Body of pancreas (tissue), 4 donors: ENCODE measurements around the gene SMO. TPM values are rescaled to one million over a fixed set of nuclear protein-coding genes. Genes with fewer than 3 reads are reported as not detected.
A peak's percentile ranks its signal among the peaks of the same experiment; 100 is the strongest.

Experiments
- ATAC-seq: fragments of 150-250 bp; one replicate; pipeline ENCODE4 v1.9.1; 2016
- DNase-seq, 4 donors: peaks; one replicate each; pipeline ENCODE4 v3.0.0-alpha.2; 2019
- H3K27ac ChIP-seq, 4 donors: fragments of 200-600 bp; sonication (generic); 1 replicate in 3 of 4; 2 replicates in 1 of 4; pipeline versions ENCODE4 v1.5.1 to v1.6.1; 2016 to 2019; ENCODE audit warnings: mild to moderate bottlenecking in 1 of 4, mixed read lengths in 1 of 4, moderate library complexity in 1 of 4
- H3K27me3 ChIP-seq, 2 donors: fragments of 200-600 bp; sonication (generic); one replicate each; pipeline ENCODE4 v1.6.0; 2016; ENCODE audit warnings: mild to moderate bottlenecking in 1 of 2
- H3K36me3 ChIP-seq, 2 donors: fragments of 200-600 bp; sonication (generic); replicated peaks in 1 of 2; 2 replicates each; pipeline ENCODE4 v1.5.1; 2016; ENCODE audit warnings: low read depth in 2 of 2; ENCODE audit not compliant: insufficient read depth in 1 of 2
- H3K4me1 ChIP-seq: fragments of 200-600 bp; sonication (generic); one replicate; pipeline ENCODE4 v1.6.0; 2016
- H3K4me3 ChIP-seq, 2 donors: fragments of 200-600 bp; sonication (generic); 1 replicate in 1 of 2; 2 replicates in 1 of 2; pipeline ENCODE4 v1.5.1; 2016 to 2019
- H3K9me3 ChIP-seq, 3 donors: fragments of 200-600 bp; sonication (generic); 1 replicate in 2 of 3; 2 replicates in 1 of 3; pipeline ENCODE4 v1.5.1; 2016
- CTCF ChIP-seq, 7 experiments: fragments of 450-650 bp in 4 of 7; fragments of 200-600 bp in 3 of 7; sonication (generic) in 3 of 7; IDR thresholded peaks; one replicate each; pipeline ENCODE4 v1.5.1; 2016 to 2019; ENCODE audit warnings: antibody characterized with exemption in 7 of 7
- POLR2A ChIP-seq, 3 donors: fragments of 450-650 bp; IDR thresholded peaks; one replicate each; pipeline ENCODE4 v1.6.1; 2016; ENCODE audit warnings: antibody characterized with exemption in 3 of 3, mild to moderate bottlenecking in 2 of 3
- WGBS, 2 donors: methylation state at CpG; one replicate each; pipeline ENCODE4 v1.1.5; 2017; 5-methylcytosine and 5-hydroxymethylcytosine counted together
- intact Hi-C: fragments of 100-400 bp; cut with DNase I; formaldehyde crosslinking; loops from one replicate; pipeline ENCODE4 v1.15.1; 2023
- total RNA-seq, 2 donors: library from RNA; depleted of rRNA; stranded (reverse); fragments of >200 nt; gene quantifications; one replicate each; pipeline ENCODE4 v1.1.0, GENCODE V29; 2016

The SMO gene
- total RNA-seq, 2 donors from 2014 or later, result 6.5 to 12.2 TPM

- H3K36me3 ChIP-seq, result no peaks in the 10 kb centered on the region
- TF ChIP-seq POLR2A (IDR thresholded peaks at IDR 0.05), result peak in 1 of 3 donors; percentile 7
- no peak for TF ChIP-seq CTCF (IDR thresholded peaks at IDR 0.05)
- DNase-seq, result peak; percentile 52 to 65 (median 58)
- intact Hi-C loops, result no loop called here
- ATAC-seq, result peak; percentile 38
- H3K27me3 ChIP-seq, result no peaks in the 10 kb centered on the region
- H3K4me1 ChIP-seq, result peaks cover 41% of the 10 kb centered on the region
- no peaks in the 10 kb centered on the region for H3K9me3 ChIP-seq
- H3K27ac ChIP-seq, result peak overlapping the region; percentile 68 to 99 (median 94)
- WGBS, 2 donors, result 0% methylated on average over 12 to 53 of the region's 60 CpGs
- H3K4me3 ChIP-seq, result peak overlapping the region; percentile 49 to 87
Measured at GRCh38 chr7:129225206-129225930, 36.9 kb downstream of the SMO start.

DNA sequence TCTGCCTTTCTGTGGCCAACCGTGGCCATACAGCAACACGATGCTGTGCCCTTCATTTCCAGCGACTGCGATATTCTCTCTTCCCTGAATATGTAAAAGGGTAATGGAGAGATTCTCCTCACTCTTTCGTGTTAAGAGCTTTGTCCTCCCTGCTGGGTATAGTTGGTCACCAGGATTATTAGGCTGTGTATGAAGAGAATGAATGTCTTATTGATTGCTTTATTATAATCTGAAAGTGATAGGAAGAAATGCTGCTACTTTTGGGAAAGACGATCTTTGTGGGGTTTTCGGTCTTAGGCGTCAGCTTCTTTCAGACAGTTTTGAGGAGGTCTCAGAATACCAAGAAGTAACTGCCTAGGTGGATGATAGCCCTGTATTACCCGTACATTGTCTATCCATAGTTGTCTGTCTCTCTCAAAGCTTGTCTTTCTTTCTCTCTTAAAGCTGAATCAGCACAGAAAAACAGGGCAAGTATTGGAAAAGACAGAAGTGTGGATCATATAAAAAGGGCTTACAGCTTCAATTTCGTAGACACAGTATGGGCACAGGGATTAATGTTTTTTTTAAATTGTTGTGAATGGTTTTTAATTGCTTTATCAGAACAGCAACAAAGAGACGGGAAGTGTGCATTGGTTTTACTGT is 37.6 kb downstream of the SMO start:
- Histone ChIP-seq H3K9me3 (no peaks in the 10 kb centered on the region), H3K27me3 (no peaks in the 10 kb centered on the region), H3K4me1 (peaks cover 41% of the 10 kb centered on the region), H3K36me3 (no peaks in the 10 kb centered on the region), H3K4me3 (peak overlapping the region; percentile 49 to 87), H3K27ac (peak overlapping the region in 3 of 4 donors; percentile 92 to 99 (median 96))
- intact Hi-C loops, result no loop called here
- ATAC-seq, result no peak
- 11 to 12% methylated on average over 11 of the region's 11 CpGs for WGBS, 2 donors
- TF ChIP-seq CTCF (IDR thresholded peaks at IDR 0.05) (no peak), POLR2A (IDR thresholded peaks at IDR 0.05) (no peak)
- peak in 1 of 4 donors; percentile 16 for DNase-seq

DNA sequence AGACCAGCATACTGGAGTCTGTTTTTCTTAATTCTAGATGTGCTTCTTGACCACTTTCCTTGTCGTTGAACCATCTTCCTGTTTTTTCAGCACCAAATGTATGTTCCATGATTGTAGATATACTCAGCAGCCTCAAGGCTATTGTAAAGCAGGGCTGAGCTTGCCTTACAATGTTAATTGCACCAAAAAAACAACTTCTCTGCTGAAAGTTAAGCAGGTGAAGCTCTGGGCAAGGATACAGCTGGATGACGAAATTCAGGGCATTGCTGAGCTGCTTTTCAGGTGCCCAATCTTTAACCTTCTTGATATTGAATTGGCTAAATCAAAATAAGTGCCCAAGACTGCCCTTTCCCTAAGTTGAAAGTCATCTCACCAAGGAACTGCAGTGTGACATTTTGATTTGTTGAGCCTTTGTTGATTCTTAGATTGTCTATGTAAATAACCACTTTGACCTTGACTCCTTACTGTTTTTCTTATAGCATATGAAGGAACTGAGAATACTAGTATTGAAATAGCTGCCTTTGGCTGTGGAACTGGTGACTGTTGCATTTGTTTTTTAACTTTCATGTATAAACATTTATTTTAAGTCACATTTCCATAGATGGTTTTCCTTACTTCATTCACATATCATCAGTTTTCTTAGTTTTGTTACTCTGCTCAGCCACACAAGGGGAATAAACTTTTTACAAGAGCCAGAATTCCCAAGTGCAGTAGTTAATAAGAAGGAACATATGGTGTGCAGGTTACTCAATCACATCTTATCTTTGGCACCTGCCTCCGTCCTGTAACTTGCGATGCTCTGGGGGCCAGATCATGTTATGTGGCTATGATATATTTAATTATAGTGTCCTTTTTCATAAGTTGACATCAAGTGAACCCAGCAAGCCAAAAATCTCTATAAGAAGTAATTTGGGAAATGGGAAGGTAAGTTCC is 39.5 kb downstream of the SMO start:
- no peaks in the 10 kb centered on the region for H3K27me3 ChIP-seq
- DNase-seq (peak in 2 of 4 donors; percentile 45 to 63), ATAC-seq (no peak)
- H3K4me3 ChIP-seq, result no peak overlapping the region
- 18 to 31% methylated on average over 4 of the region's 4 CpGs for WGBS, 2 donors
- H3K4me1 ChIP-seq, result peaks cover 41% of the 10 kb centered on the region
- H3K9me3 ChIP-seq, result no peaks in the 10 kb centered on the region
- peak overlapping the region in 3 of 4 donors; percentile 36 to 67 (median 62) for H3K27ac ChIP-seq
- intact Hi-C loops, result no loop called here
- TF ChIP-seq POLR2A (IDR thresholded peaks at IDR 0.05) (no peak), CTCF (IDR thresholded peaks at IDR 0.05) (no peak)
- H3K36me3 ChIP-seq, result no peaks in the 10 kb centered on the region

- intact Hi-C loops, result no loop called here
- H3K4me1 ChIP-seq, result peaks cover 40% of the 10 kb centered on the region
- ATAC-seq (no peak), DNase-seq (no peak)
- H3K9me3 ChIP-seq, result no peaks in the 10 kb centered on the region
- peak overlapping the region in 2 of 4 donors; percentile 62 to 67 for H3K27ac ChIP-seq
- H3K4me3 ChIP-seq, result no peak overlapping the region
- 32 to 37% methylated on average over 2 of the region's 2 CpGs for WGBS, 2 donors
- no peaks in the 10 kb centered on the region for H3K36me3 ChIP-seq
- H3K27me3 ChIP-seq, result no peaks in the 10 kb centered on the region
- no peak for TF ChIP-seq POLR2A (IDR thresholded peaks at IDR 0.05)
- no peak for TF ChIP-seq CTCF (IDR thresholded peaks at IDR 0.05)
Measured at GRCh38 chr7:129228633-129229032, 40.2 kb downstream of the SMO start.
